Measurements from ENCODE around the gene EGLN3.
A peak's percentile ranks its signal among the peaks of the same experiment; 100 is the strongest.

Gene EGLN3

DNA sequence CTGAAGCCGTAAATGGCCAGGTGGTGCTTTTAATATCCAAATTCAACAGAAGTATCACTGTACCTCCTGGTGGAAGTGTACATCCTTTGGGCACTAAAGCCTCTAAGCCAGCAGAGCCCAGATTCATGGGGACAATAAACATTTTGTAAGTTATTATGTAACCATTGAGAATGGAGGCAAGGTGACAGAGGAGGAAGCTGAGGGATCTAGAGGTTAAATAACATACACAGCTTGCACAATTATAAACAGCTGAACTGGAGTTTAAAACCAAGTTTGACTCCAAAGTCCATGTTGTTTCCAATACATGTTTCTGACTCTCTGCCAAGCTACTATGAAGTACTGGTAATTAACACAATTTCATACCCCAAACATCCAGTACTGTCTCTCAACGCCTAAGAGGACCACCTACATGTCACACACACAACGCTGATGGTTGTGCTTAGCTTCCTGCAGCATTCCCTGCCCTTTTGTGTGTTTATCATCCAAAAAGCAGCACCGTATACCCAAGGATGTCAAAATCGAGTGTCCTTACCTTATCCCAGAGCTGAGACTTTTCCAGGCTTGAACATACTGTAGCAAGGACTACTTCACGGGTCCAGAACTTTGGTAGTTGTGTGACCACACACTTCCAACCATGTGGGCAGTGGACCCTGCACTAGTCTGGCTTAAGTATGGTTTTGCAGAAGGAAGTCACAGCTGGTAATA lies 41.3 kb downstream of the EGLN3 start:
- DNase-seq (ENCODE audit: low spot score): no peak
- ATAC-seq (ENCODE audit: low read depth): no peak
- Histone ChIP-seq H3K36me3 (ENCODE audit: low read depth) (no peaks in the 10 kb centered on the region), H3K27me3 (ENCODE audit: insufficient read depth, poor library complexity, severe bottlenecking) (no peaks in the 10 kb centered on the region), H3K4me1 (ENCODE audit: insufficient read depth, poor library complexity, severe bottlenecking) (no peaks in the 10 kb centered on the region), H3K27ac (ENCODE audit: poor library complexity, severe bottlenecking) (no peak overlapping the region), H3K4me3 (ENCODE audit: severe bottlenecking) (no peak overlapping the region), H3K9me3 (ENCODE audit: severe bottlenecking) (no peaks in the 10 kb centered on the region)
- TF ChIP-seq, protein P1, sequence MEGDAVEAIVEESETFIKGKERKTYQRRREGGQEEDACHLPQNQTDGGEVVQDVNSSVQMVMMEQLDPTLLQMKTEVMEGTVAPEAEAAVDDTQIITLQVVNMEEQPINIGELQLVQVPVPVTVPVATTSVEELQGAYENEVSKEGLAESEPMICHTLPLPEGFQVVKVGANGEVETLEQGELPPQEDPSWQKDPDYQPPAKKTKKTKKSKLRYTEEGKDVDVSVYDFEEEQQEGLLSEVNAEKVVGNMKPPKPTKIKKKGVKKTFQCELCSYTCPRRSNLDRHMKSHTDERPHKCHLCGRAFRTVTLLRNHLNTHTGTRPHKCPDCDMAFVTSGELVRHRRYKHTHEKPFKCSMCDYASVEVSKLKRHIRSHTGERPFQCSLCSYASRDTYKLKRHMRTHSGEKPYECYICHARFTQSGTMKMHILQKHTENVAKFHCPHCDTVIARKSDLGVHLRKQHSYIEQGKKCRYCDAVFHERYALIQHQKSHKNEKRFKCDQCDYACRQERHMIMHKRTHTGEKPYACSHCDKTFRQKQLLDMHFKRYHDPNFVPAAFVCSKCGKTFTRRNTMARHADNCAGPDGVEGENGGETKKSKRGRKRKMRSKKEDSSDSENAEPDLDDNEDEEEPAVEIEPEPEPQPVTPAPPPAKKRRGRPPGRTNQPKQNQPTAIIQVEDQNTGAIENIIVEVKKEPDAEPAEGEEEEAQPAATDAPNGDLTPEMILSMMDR (IDR thresholded peaks at IDR 0.05; ENCODE audit: poor library complexity, severe bottlenecking): no peak

DNA sequence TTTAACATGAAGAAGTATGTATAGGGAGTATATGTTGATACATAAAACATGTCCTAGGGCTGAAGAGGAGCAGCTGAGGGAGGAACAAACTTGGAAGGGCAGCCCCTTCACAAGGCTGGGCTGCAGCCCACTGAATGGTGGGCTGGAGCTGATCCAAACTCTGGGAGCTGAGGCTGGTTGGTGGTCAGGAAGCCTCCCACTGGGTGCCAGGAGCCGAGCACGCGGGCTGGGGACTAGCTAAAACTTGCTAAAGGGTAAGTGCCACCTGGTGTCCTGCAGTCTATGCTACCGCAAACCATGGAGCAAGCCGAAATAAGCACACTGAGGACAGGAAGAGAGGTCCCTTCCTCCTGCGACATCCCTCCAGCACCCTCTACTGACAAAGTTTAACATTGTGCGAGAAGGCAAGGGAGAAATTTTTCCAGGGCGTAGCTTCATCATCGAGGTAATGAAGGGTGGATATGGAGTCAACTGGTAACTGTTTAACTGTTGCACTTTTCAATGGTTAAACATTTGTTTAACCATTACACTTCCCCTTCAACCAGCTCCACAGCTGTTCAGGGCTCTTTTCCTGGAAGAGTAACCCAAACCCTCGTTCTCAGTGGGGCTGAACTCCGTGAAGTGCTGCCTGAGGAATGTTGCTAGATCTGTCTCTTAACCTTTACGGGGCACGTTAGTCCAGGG lies 42.2 kb downstream of the EGLN3 start:
- Histone ChIP-seq H3K4me3 (ENCODE audit: severe bottlenecking) (no peak overlapping the region), H3K9me3 (ENCODE audit: severe bottlenecking) (no peaks in the 10 kb centered on the region), H3K4me1 (ENCODE audit: insufficient read depth, poor library complexity, severe bottlenecking) (no peaks in the 10 kb centered on the region), H3K27ac (ENCODE audit: poor library complexity, severe bottlenecking) (no peak overlapping the region), H3K36me3 (ENCODE audit: low read depth) (no peaks in the 10 kb centered on the region), H3K27me3 (ENCODE audit: insufficient read depth, poor library complexity, severe bottlenecking) (no peaks in the 10 kb centered on the region)
- TF ChIP-seq, protein P1 (IDR thresholded peaks at IDR 0.05; ENCODE audit: poor library complexity, severe bottlenecking): peak; percentile 17
- ATAC-seq (ENCODE audit: low read depth) (no peak), DNase-seq (ENCODE audit: low spot score) (no peak)

DNA sequence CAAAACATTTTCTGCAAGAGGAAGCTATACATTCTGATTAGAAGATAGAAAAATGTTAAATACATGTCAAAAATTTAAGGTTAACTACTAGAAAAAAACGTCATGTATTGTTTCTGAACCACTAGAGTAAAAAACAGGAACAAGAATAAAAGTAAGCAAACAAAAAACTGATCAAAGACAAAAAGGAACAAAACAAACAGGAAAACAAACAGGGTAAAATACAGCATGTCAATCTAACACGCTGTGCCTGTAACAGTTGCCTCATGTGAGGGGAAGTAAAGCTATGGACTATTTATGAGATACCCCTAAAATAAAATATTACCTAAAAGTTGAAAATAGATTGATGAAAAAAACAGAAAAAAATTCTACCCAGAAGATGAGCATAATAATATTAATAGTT lies 43.9 kb downstream of the EGLN3 start:
- H3K4me1 ChIP-seq (ENCODE audit: insufficient read depth, poor library complexity, severe bottlenecking): no peaks in the 10 kb centered on the region
- no peak for ATAC-seq (ENCODE audit: low read depth)
- H3K27ac ChIP-seq (ENCODE audit: poor library complexity, severe bottlenecking): no peak overlapping the region
- TF ChIP-seq, protein P1 (IDR thresholded peaks at IDR 0.05; ENCODE audit: poor library complexity, severe bottlenecking): no peak
- no peaks in the 10 kb centered on the region for H3K9me3 ChIP-seq (ENCODE audit: severe bottlenecking)
- no peaks in the 10 kb centered on the region for H3K27me3 ChIP-seq (ENCODE audit: insufficient read depth, poor library complexity, severe bottlenecking)
- no peak for DNase-seq (ENCODE audit: low spot score)
- no peak overlapping the region for H3K4me3 ChIP-seq (ENCODE audit: severe bottlenecking)
- H3K36me3 ChIP-seq (ENCODE audit: low read depth): no peaks in the 10 kb centered on the region

DNA sequence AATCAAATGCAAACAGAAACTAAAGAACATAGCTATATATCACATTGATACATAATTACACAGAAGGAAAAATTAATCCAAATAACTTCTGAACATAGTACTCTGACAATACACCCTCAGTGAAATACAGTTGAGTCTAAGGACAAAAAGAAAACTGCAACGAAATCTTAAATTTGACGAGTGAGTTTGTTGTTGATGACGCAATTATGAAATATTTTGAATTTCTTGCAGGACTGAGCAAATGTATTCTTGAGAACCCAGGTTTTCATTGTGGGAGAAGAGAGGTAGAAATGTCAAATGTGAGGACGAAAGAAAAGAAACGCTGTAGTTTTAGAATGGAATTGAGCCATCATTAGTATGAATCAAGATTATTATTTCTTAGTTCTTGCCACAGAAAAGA lies 46.3 kb downstream of the EGLN3 start:
- ATAC-seq (ENCODE audit: low read depth) (no peak), DNase-seq (ENCODE audit: low spot score) (no peak)
- no peak overlapping the region for H3K4me3 ChIP-seq (ENCODE audit: severe bottlenecking)
- TF ChIP-seq, protein P1 (IDR thresholded peaks at IDR 0.05; ENCODE audit: poor library complexity, severe bottlenecking): no peak
- no peaks in the 10 kb centered on the region for H3K4me1 ChIP-seq (ENCODE audit: insufficient read depth, poor library complexity, severe bottlenecking)
- no peaks in the 10 kb centered on the region for H3K36me3 ChIP-seq (ENCODE audit: low read depth)
- H3K27me3 ChIP-seq (ENCODE audit: insufficient read depth, poor library complexity, severe bottlenecking): no peaks in the 10 kb centered on the region
- H3K27ac ChIP-seq (ENCODE audit: poor library complexity, severe bottlenecking): no peak overlapping the region
- H3K9me3 ChIP-seq (ENCODE audit: severe bottlenecking): no peaks in the 10 kb centered on the region

DNA sequence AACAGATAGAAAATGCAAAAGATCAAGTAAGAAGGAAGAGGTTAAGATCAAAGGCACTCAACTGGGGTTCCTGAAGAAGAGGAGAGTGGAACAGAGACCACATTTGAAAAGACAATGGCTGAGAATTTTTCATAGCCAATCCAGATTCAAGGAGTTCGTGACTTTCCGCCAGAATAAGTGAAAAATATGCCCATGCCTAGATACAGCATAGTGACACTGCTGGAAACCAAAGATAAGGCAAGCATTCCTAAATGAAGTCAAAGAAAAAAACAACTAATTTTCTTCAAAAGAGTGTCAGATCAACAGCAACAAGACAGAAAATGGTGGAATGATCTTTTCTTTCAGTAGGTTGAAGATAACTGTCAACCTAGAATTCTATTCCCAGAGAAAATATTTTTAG lies 47.5 kb downstream of the EGLN3 start:
- no peak overlapping the region for H3K27ac ChIP-seq (ENCODE audit: poor library complexity, severe bottlenecking)
- no peaks in the 10 kb centered on the region for H3K27me3 ChIP-seq (ENCODE audit: insufficient read depth, poor library complexity, severe bottlenecking)
- no peaks in the 10 kb centered on the region for H3K36me3 ChIP-seq (ENCODE audit: low read depth)
- H3K4me3 ChIP-seq (ENCODE audit: severe bottlenecking): no peak overlapping the region
- H3K9me3 ChIP-seq (ENCODE audit: severe bottlenecking): no peaks in the 10 kb centered on the region
- DNase-seq (ENCODE audit: low spot score) (no peak), ATAC-seq (ENCODE audit: low read depth) (no peak)
- H3K4me1 ChIP-seq (ENCODE audit: insufficient read depth, poor library complexity, severe bottlenecking): no peaks in the 10 kb centered on the region
- TF ChIP-seq, protein P1 (IDR thresholded peaks at IDR 0.05; ENCODE audit: poor library complexity, severe bottlenecking): no peak

All from RWPE2 (cell line).